ENCODE results near the gene ITCH.

DNA sequence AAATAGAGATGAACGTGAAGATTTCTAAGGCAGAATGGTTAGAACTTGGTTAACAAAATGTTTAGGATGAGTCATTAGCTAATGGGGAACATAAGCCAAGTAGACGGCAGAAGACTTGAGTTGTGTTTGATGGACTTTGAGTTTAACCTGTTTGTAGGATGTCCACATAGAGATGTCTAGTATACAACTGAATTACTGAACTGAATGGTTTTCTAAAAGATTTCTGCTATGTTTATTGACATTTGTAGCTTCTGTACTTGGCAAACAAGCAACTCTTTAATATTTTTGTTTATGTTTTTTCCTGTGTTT lies 98.7 kb downstream of the ITCH start:
- TF ChIP-seq, protein P1, sequence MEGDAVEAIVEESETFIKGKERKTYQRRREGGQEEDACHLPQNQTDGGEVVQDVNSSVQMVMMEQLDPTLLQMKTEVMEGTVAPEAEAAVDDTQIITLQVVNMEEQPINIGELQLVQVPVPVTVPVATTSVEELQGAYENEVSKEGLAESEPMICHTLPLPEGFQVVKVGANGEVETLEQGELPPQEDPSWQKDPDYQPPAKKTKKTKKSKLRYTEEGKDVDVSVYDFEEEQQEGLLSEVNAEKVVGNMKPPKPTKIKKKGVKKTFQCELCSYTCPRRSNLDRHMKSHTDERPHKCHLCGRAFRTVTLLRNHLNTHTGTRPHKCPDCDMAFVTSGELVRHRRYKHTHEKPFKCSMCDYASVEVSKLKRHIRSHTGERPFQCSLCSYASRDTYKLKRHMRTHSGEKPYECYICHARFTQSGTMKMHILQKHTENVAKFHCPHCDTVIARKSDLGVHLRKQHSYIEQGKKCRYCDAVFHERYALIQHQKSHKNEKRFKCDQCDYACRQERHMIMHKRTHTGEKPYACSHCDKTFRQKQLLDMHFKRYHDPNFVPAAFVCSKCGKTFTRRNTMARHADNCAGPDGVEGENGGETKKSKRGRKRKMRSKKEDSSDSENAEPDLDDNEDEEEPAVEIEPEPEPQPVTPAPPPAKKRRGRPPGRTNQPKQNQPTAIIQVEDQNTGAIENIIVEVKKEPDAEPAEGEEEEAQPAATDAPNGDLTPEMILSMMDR (IDR thresholded peaks at IDR 0.05), result no peak
- no peak for TF ChIP-seq POLR2AphosphoS5 (IDR thresholded peaks at IDR 0.05)
- no peak for TF ChIP-seq EP300 (IDR thresholded peaks at IDR 0.05)
- TF ChIP-seq POLR2A (IDR thresholded peaks at IDR 0.05; ENCODE audit: low read depth), result no peak
